HL-60 (cell line): Measurements from ENCODE around the gene SERPINA3.

Source experiments
- DNase-seq, 2 experiments: peaks; one replicate each; pipeline ENCODE4 v3.0.0-alpha.2; 2010 to 2020; ENCODE audit warnings: low read depth in 1 of 2, low spot score in 1 of 2
- H3K27ac ChIP-seq: fragments of 250-450 bp; sonication (Bioruptor Pico); replicated peaks from 2 replicates; pipeline ENCODE4 v1.5.1; 2020; ENCODE audit warnings: mild to moderate bottlenecking, moderate library complexity
- H3K27me3 ChIP-seq: fragments of 250-450 bp; sonication (Bioruptor Pico); 2 replicates; pipeline ENCODE4 v1.5.1; 2021; ENCODE audit warnings: mild to moderate bottlenecking, moderate library complexity; ENCODE audit not compliant: insufficient read depth, poor library complexity, severe bottlenecking
- H3K4me3 ChIP-seq: replicated peaks from 2 replicates; pipeline ENCODE4 v1.5.1; 2011; ENCODE audit warnings: mild to moderate bottlenecking, control low read depth, low read length; ENCODE audit not compliant: insufficient read depth
- CTCF ChIP-seq: IDR thresholded peaks from one replicate; pipeline ENCODE4 v1.5.1; 2011; ENCODE audit warnings: low read length, control low read depth, inconsistent platforms; ENCODE audit not compliant: insufficient read depth
- GABPA ChIP-seq: IDR thresholded peaks from 2 replicates; pipeline ENCODE4 v1.6.1; 2012; ENCODE audit warnings: low read depth
- POLR2AphosphoS5 ChIP-seq: IDR thresholded peaks from 2 replicates; pipeline ENCODE4 v1.6.1; 2012; ENCODE audit warnings: low read depth
- REST ChIP-seq: IDR thresholded peaks from 2 replicates; pipeline ENCODE4 v1.6.1; 2012; ENCODE audit warnings: low read depth; ENCODE audit not compliant: insufficient replicate concordance
- SPI1 ChIP-seq: IDR thresholded peaks from 2 replicates; pipeline ENCODE4 v1.6.1; 2012; ENCODE audit warnings: low read depth, mild to moderate bottlenecking, borderline replicate concordance

SERPINA3 gene

GRCh38 chr14:94650444-94650775, 38.2 kb downstream of the SERPINA3 start:
- Histone ChIP-seq H3K27ac (no peak overlapping the region), H3K27me3 (no peaks in the 10 kb centered on the region), H3K4me3 (no peak overlapping the region)
- DNase-seq, result no peak
- TF ChIP-seq SPI1, result no peak
- no peak for TF ChIP-seq REST
- TF ChIP-seq GABPA, result no peak
- no peak for TF ChIP-seq CTCF
- TF ChIP-seq POLR2AphosphoS5, result no peak

GRCh38 chr14:94650806-94651805, 38.9 kb downstream of the SERPINA3 start:
- Histone ChIP-seq H3K27ac (no peak overlapping the region), H3K27me3 (no peaks in the 10 kb centered on the region), H3K4me3 (no peak overlapping the region)
- no peak for DNase-seq
- no peak for TF ChIP-seq POLR2AphosphoS5
- TF ChIP-seq GABPA, result no peak
- no peak for TF ChIP-seq REST
- no peak for TF ChIP-seq CTCF
- no peak for TF ChIP-seq SPI1

- H3K27me3 ChIP-seq, result no peaks in the 10 kb centered on the region
- no peak overlapping the region for H3K27ac ChIP-seq
- TF ChIP-seq SPI1 (no peak), GABPA (no peak)
- no peak for DNase-seq
- no peak overlapping the region for H3K4me3 ChIP-seq
These were observed 41.1 kb downstream of the SERPINA3 start for GRCh38 chr14:94653321-94653720.

GRCh38 chr14:94654071-94654861, 42.1 kb downstream of the SERPINA3 start:
- no peak for TF ChIP-seq POLR2AphosphoS5
- peak; percentile 70 for TF ChIP-seq REST
- no peak for DNase-seq
- Histone ChIP-seq H3K4me3 (no peak overlapping the region), H3K27ac (no peak overlapping the region), H3K27me3 (no peaks in the 10 kb centered on the region)
